Hematopoietic multipotent progenitor cell treated with erythropoietin and hydrocortisone succinate and interleukin-3 and kit ligand, for 17 days (in vitro differentiated cells): ENCODE measurements around the gene BDH1.
"Not testable (repeated sequence)": the region's sequence is repeated elsewhere in the genome, so short reads cannot be mapped to it uniquely, and the experiment has no call there.

ENCODE experiments used
- DNase-seq: peaks from one replicate; pipeline ENCODE4 v3.0.0-alpha.2; 2015; ENCODE audit warnings: low spot score

The BDH1 gene

GRCh38 chr3:197484204-197484901 is 71.4 kb downstream of the BDH1 start:
- no peak for DNase-seq

- DNase-seq, result no peak
Measured at GRCh38 chr3:197482001-197482400, 73.8 kb downstream of the BDH1 start.

GRCh38 chr3:197480320-197480719 is 75.4 kb downstream of the BDH1 start:
- DNase-seq, result no peak

GRCh38 chr3:197478746-197479668 is 76.8 kb downstream of the BDH1 start:
- DNase-seq, result no peak

- DNase-seq, result not testable (repeated sequence)
Measured at GRCh38 chr3:197477816-197478215, 78.0 kb downstream of the BDH1 start.

- no peak for DNase-seq
Measured at GRCh38 chr3:197475997-197476525, 79.7 kb downstream of the BDH1 start.

- DNase-seq, result no peak
Measured at GRCh38 chr3:197475514-197475913, 80.3 kb downstream of the BDH1 start.

- no peak for DNase-seq
Measured at GRCh38 chr3:197472151-197472550, 83.6 kb downstream of the BDH1 start.

- DNase-seq, result no peak
Measured at GRCh38 chr3:197471221-197472010, 84.4 kb downstream of the BDH1 start.

GRCh38 chr3:197468866-197469382 is 86.8 kb downstream of the BDH1 start:
- DNase-seq, result no peak

GRCh38 chr3:197468167-197468566 is 87.6 kb downstream of the BDH1 start:
- no peak for DNase-seq

GRCh38 chr3:197466586-197467399 is 89.0 kb downstream of the BDH1 start:
- no peak for DNase-seq

- no peak for DNase-seq
Measured at GRCh38 chr3:197465996-197466549, 89.7 kb downstream of the BDH1 start.

GRCh38 chr3:197465197-197465995 is 90.4 kb downstream of the BDH1 start:
- no peak for DNase-seq

- DNase-seq, result no peak
Measured at GRCh38 chr3:197464794-197465193, 91.0 kb downstream of the BDH1 start.

- DNase-seq, result no peak
Measured at GRCh38 chr3:197463279-197463678, 92.5 kb downstream of the BDH1 start.

GRCh38 chr3:197462808-197463207 is 93.0 kb downstream of the BDH1 start:
- DNase-seq, result no peak

GRCh38 chr3:197460639-197461038 is 95.1 kb downstream of the BDH1 start:
- DNase-seq, result no peak

GRCh38 chr3:197460002-197460401 is 95.8 kb downstream of the BDH1 start:
- DNase-seq, result no peak
